ENCODE results near the gene TM2D3. TPM values are rescaled to one million over a fixed set of nuclear protein-coding genes. Genes with fewer than 3 reads are reported as not detected.

TM2D3 gene
- total and polyA plus RNA-seq, 12 donors: 18.4 to 75.4 (median 46.8) TPM

DNA sequence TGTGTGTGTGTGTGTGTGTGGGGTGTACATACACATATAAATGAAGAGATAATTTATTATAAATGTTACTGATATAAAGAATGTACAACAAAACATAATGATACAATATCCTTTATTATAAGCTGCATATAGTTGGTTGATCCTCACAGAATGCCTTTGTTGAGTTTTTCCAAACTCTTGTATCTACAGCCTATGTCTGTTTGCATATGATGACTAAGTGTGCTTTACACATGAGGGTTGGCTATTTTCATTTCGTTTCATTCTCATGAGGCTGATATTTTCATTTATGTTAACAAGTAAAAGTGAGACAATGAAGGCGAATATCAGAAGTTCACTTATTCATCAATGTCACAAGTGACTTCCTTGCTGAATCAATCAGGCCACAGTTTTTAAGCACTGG lies 45.1 kb downstream of the TM2D3 start:
- TF ChIP-seq, protein P1, sequence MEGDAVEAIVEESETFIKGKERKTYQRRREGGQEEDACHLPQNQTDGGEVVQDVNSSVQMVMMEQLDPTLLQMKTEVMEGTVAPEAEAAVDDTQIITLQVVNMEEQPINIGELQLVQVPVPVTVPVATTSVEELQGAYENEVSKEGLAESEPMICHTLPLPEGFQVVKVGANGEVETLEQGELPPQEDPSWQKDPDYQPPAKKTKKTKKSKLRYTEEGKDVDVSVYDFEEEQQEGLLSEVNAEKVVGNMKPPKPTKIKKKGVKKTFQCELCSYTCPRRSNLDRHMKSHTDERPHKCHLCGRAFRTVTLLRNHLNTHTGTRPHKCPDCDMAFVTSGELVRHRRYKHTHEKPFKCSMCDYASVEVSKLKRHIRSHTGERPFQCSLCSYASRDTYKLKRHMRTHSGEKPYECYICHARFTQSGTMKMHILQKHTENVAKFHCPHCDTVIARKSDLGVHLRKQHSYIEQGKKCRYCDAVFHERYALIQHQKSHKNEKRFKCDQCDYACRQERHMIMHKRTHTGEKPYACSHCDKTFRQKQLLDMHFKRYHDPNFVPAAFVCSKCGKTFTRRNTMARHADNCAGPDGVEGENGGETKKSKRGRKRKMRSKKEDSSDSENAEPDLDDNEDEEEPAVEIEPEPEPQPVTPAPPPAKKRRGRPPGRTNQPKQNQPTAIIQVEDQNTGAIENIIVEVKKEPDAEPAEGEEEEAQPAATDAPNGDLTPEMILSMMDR (IDR thresholded peaks at IDR 0.05): no peak
- no peak for TF ChIP-seq POLR2A (IDR thresholded peaks at IDR 0.05)
- Histone ChIP-seq H3K27ac (no peak overlapping the region), H3K4me1 (replicated peaks in 1 of 2) (no peaks in the 10 kb centered on the region), H3K9me3 (replicated peaks in 1 of 3) (no peaks in the 10 kb centered on the region), H3K27me3 (peaks cover 7% of the 10 kb centered on the region), H3K36me3 (replicated peaks in 1 of 2) (no peaks in the 10 kb centered on the region), H3K4me3 (no peak overlapping the region)
- no peak for DNase-seq
- intact Hi-C loops (cut with DNase I): no loop called here
- 71 to 81% (median 79%) methylated on average over 2 of the region's 2 CpGs for WGBS, 4 donors

DNA sequence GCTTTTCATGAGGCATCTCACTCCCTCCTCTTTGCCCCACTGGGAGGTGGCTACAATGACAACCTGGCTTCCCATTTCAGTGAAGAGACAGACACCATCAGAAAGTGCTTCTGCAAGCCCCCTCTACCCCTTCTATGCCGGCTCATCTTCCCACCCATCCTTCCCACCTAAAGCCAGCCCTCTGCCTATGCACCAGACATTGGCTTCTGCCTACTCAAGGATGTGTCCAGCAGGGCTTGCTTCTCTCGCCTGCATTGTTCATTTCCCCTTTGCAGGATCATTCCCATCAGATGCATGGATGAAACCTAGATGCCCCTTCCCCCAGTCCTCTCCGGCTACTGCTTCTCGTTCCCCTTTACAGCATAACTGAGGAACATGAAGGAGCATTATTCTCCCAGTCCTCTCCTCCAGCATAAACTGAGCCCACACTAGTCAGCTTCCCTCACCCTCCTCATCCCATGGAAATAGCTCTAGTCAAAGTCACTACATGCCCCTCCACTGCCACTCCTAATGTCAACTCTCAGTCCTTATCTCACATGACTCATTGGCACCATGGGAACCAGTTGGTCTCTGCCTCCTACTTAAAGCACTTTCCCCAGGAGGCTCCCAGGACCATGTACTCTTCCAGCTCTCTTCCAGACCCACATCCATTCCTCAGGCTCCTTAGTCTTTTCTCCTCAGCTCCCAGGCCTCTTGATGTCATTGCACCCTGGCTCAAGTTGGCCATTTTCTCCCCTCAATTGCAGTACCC lies 47.9 kb downstream of the TM2D3 start:
- no peak overlapping the region for H3K27ac ChIP-seq
- WGBS, 4 donors: 84 to 88% (median 86%) methylated on average over 4 of the region's 4 CpGs

DNA sequence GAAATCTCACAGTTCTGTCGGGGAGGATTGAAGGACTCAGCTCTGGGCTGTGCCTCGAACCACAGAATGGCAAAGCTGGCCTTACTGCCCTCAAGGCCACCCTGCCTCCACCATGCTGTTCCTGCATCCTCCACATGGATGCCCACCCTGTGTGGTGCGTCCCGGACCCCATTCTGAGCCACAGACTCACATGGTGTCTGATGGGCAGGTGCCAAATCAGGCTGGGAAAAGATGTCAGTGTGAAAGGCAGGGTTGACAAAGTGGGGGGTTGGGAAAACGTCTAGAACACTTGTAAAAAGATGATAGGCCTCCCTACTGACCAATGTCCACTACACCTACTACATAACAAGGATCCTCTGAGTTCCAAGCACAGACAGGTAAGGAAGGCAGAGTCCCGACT lies 49.4 kb downstream of the TM2D3 start:
- H3K27me3 ChIP-seq: peaks cover 8% of the 10 kb centered on the region
- DNase-seq: no peak
- WGBS, 4 donors: 78 to 83% (median 82%) methylated on average over 6 of the region's 6 CpGs
- no peaks in the 10 kb centered on the region for H3K36me3 ChIP-seq (replicated peaks in 1 of 2)
- TF ChIP-seq, protein P1 (IDR thresholded peaks at IDR 0.05): no peak
- no peak for TF ChIP-seq POLR2A (IDR thresholded peaks at IDR 0.05)
- no peaks in the 10 kb centered on the region for H3K4me1 ChIP-seq (replicated peaks in 1 of 2)
- H3K27ac ChIP-seq: no peak overlapping the region
- intact Hi-C loops (cut with DNase I): no loop called here
- no peaks in the 10 kb centered on the region for H3K9me3 ChIP-seq (replicated peaks in 1 of 3)
- H3K4me3 ChIP-seq: no peak overlapping the region

More for the DNA sequence above, 47.9 kb downstream of the TM2D3 start:
- intact Hi-C loops (cut with DNase I): no loop called here
- H3K27me3 ChIP-seq: peaks cover 8% of the 10 kb centered on the region
- DNase-seq: no peak
- TF ChIP-seq, protein P1 (IDR thresholded peaks at IDR 0.05): no peak
- no peak for TF ChIP-seq POLR2A (IDR thresholded peaks at IDR 0.05)
- no peaks in the 10 kb centered on the region for H3K9me3 ChIP-seq (replicated peaks in 1 of 3)
- H3K4me3 ChIP-seq: no peak overlapping the region
- H3K4me1 ChIP-seq (replicated peaks in 1 of 2): no peaks in the 10 kb centered on the region
- no peaks in the 10 kb centered on the region for H3K36me3 ChIP-seq (replicated peaks in 1 of 2)

DNA sequence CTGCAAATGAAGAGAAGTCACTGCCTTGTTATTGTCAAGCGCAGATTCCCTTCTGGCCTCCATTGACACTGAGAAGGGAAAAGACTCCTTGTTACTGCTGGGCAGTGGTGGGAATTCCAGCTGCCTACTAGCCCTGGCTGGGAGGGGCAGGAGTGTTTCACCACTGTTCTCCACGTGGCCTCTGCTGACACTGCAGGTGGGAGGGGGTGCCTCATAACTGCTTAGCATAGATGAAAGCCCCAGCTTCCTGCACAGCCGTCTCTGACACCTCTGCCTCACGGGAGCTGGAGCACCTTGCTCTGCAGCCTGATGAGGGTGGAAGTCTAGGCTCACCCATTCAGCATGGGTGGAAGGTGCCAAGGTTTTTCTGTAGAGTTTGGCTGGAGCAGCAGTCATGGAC lies 52.1 kb downstream of the TM2D3 start:
- 34 to 56% (median 41%) methylated on average over 3 to 4 of the region's 4 CpGs for WGBS, 4 donors
- H3K9me3 ChIP-seq (replicated peaks in 1 of 3): no peaks in the 10 kb centered on the region
- TF ChIP-seq, protein P1 (IDR thresholded peaks at IDR 0.05): no peak
- TF ChIP-seq POLR2A (IDR thresholded peaks at IDR 0.05): no peak

More for the DNA sequence above, 52.1 kb downstream of the TM2D3 start:
- intact Hi-C loops (cut with DNase I): no loop called here
- H3K27me3 ChIP-seq: peaks cover 8% of the 10 kb centered on the region
- H3K36me3 ChIP-seq (replicated peaks in 1 of 2): no peaks in the 10 kb centered on the region
- no peak for DNase-seq
- no peak overlapping the region for H3K27ac ChIP-seq
- H3K4me3 ChIP-seq: no peak overlapping the region
- H3K4me1 ChIP-seq (replicated peaks in 1 of 2): no peaks in the 10 kb centered on the region

Measured in adrenal gland (tissue), 12 donors.